Ishikawa (cell line): Measurements from ENCODE around the gene BAZ1A.

ENCODE experiments used
- CEBPB ChIP-seq: IDR thresholded peaks from 2 replicates; pipeline ENCODE4 v1.6.1; 2012
- EP300 ChIP-seq: IDR thresholded peaks from 2 replicates; pipeline ENCODE4 v1.6.1; 2012; ENCODE audit warnings: borderline replicate concordance
- FOXM1 ChIP-seq: IDR thresholded peaks from 2 replicates; pipeline ENCODE4 v1.6.1; 2012; ENCODE audit warnings: low read depth, borderline replicate concordance
- RAD21 ChIP-seq: IDR thresholded peaks from 2 replicates; pipeline ENCODE4 v1.6.1; 2012; ENCODE audit warnings: low read depth
- TAF1 ChIP-seq: IDR thresholded peaks from 2 replicates; pipeline ENCODE4 v1.6.1; 2012; ENCODE audit warnings: low read depth, mild to moderate bottlenecking
- TCF12 ChIP-seq: IDR thresholded peaks from 2 replicates; pipeline ENCODE4 v1.6.1; 2012; ENCODE audit warnings: low read depth
- TEAD4 ChIP-seq: IDR thresholded peaks from 2 replicates; pipeline ENCODE4 v1.6.1; 2012
- YY1 ChIP-seq: IDR thresholded peaks from 2 replicates; pipeline ENCODE4 v1.6.1; 2012; ENCODE audit warnings: low read depth
- ZBTB7A ChIP-seq: IDR thresholded peaks from 2 replicates; pipeline ENCODE4 v1.6.1; 2012; ENCODE audit warnings: low read depth

- TF ChIP-seq CEBPB (no peak), EP300 (no peak), ZBTB7A (no peak), RAD21 (no peak), TAF1 (no peak), TCF12 (no peak), YY1 (no peak), TEAD4 (no peak), FOXM1 (no peak)
These were observed 80.2 kb downstream of the BAZ1A start for GRCh38 chr14:34794941-34795340.
